ENCODE data around the gene MSI1. TPM values are rescaled to one million over a fixed set of nuclear protein-coding genes. Genes with fewer than 3 reads are reported as not detected.

The MSI1 gene
- total RNA-seq, 1 donor from 2014 or later, result 3.6 TPM

DNA sequence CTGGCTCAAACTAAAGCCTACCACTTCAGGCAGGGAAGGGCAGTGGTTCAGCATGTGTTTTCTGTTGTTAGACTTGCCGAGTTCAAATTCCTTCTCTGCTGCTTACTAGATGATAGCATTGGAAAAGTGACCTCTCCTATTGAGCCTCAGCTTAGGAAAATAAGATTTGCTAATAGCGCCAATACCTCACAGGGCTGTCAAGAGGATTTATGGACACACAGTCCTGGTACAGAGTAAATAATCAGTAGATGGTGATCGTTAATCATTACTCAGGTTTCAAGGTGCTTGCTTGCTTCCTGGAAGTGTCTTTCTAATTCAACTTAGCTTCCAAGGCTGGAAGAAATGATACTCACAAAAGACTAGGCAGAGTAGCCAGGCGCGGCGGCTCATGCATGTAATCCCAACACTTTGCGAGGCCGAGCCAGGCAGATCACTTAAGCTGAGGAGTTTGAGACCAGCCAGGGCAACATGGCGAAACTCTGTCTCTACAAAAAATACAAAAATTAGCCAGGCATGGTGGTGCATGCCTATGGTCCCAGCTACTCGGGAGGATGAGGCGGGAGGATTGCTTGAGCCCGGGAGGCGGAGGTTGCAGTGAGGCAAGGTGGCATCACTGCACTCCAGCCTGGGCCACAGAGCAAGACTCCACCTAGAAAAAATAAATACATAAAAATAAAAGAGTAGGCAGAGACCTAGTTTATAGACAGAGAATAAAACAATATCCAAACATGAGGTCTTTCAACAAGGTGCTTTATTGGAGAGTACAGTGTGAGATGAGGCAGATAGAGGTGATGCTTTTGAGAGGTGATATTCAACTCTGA, 47.4 kb downstream of the MSI1 start:
- Histone ChIP-seq H3K4me3 (ENCODE audit: low read depth, low read length) (no peak overlapping the region), H3K36me3 (ENCODE audit: control insufficient read depth, insufficient read depth, low read length) (no peaks in the 10 kb centered on the region), H3K27me3 (ENCODE audit: control insufficient read depth, insufficient read depth, low read length) (no peaks in the 10 kb centered on the region)
- TF ChIP-seq, protein P1, sequence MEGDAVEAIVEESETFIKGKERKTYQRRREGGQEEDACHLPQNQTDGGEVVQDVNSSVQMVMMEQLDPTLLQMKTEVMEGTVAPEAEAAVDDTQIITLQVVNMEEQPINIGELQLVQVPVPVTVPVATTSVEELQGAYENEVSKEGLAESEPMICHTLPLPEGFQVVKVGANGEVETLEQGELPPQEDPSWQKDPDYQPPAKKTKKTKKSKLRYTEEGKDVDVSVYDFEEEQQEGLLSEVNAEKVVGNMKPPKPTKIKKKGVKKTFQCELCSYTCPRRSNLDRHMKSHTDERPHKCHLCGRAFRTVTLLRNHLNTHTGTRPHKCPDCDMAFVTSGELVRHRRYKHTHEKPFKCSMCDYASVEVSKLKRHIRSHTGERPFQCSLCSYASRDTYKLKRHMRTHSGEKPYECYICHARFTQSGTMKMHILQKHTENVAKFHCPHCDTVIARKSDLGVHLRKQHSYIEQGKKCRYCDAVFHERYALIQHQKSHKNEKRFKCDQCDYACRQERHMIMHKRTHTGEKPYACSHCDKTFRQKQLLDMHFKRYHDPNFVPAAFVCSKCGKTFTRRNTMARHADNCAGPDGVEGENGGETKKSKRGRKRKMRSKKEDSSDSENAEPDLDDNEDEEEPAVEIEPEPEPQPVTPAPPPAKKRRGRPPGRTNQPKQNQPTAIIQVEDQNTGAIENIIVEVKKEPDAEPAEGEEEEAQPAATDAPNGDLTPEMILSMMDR (IDR thresholded peaks at IDR 0.05; ENCODE audit: insufficient read depth, low read length, poor library complexity, severe bottlenecking), result no peak
- peak; percentile 16 for DNase-seq (ENCODE audit: low read depth)

DNA sequence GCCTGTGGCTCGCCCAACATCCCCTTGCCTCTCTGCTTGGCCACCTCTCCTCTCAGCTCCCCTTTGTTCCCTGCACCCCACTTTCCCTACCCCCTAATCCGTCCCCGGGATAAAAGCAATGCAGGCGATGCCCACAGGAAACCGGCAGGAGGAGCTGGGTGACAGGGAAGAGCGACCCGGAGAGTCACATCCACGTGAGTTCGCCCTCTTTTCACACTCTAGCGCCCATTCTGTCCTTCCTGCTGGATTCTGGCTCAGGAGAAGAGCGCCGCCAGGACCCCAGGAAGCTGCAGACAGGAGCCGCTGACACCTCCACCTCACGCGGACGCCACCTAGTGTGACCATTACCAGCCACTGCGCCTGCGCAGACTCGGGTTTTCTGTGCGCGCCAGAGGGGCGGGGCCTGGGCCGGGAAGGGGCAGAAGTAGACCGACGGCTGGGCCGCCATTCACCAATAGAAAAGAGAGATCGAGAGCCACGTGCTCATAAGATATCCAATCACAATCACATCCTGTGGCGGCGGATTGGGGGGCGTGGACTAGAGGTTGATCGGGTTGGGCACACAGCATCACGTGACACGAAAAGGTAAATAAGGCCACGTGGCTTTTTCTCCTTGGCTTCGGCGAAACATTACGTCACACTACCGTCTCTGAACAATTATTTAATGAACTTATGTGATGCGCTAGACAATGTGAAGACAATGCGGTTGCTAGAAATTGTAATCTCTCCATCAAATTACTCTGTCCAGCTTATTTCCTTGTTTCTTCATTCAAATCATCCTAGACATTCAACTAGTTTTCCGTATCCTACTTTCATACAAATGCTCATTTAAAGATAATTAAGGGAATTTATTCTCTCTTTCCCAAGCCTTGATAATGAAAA, 51.5 kb downstream of the MSI1 start:
- Histone ChIP-seq H3K4me3 (ENCODE audit: low read depth, low read length) (peak overlapping the region; percentile 45), H3K36me3 (ENCODE audit: control insufficient read depth, insufficient read depth, low read length) (no peaks in the 10 kb centered on the region), H3K27me3 (ENCODE audit: control insufficient read depth, insufficient read depth, low read length) (no peaks in the 10 kb centered on the region)
- peak; percentile 98 for DNase-seq (ENCODE audit: low read depth)
- TF ChIP-seq, protein P1 (IDR thresholded peaks at IDR 0.05; ENCODE audit: insufficient read depth, low read length, poor library complexity, severe bottlenecking), result peak; percentile 74

DNA sequence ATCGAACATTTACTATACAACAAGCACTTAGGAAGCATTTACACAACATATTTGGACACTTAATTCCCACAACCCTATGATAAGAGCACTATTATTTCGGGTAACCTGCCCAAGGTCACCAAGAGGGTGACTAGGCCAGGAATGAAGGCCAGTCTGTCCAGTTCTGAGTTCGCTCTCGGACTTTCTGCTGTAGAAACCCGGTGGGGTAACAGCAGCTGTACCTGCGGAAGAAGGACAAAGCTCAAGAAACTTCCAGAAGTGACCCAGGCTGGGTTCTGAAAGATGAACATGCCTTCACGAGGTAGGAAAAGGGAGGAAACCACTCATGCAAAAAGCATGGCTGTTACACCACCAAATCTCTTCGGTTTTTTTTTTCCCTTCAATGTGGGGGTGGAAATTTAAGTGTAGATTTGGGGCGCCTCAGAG, 52.2 kb downstream of the MSI1 start:
- Histone ChIP-seq H3K36me3 (ENCODE audit: control insufficient read depth, insufficient read depth, low read length) (no peaks in the 10 kb centered on the region), H3K27me3 (ENCODE audit: control insufficient read depth, insufficient read depth, low read length) (no peaks in the 10 kb centered on the region), H3K4me3 (ENCODE audit: low read depth, low read length) (peak overlapping the region; percentile 45)
- no peak for DNase-seq (ENCODE audit: low read depth)
- TF ChIP-seq, protein P1 (IDR thresholded peaks at IDR 0.05; ENCODE audit: insufficient read depth, low read length, poor library complexity, severe bottlenecking), result no peak

DNA sequence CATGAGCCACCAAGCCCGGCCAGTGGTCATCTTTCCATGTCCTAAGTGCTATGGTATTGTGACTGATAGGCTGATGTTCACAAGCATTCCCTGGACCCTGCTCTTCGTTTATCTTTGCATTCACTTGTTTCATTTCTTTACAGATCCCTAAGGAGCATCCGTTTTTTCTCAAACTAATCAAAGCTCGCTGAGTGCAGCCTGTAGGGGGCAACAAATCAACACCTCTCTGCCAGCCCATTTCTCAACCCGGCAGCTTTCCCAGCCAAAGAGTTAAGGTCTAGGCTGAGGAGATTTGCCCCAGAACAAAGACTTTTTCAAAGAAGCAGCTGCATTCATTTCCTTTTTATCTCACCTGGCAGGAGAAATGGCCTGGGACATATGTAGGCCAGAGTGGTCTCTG, 54.7 kb downstream of the MSI1 start:
- no peak for DNase-seq (ENCODE audit: low read depth)
- TF ChIP-seq, protein P1 (IDR thresholded peaks at IDR 0.05; ENCODE audit: insufficient read depth, low read length, poor library complexity, severe bottlenecking), result no peak
- Histone ChIP-seq H3K36me3 (ENCODE audit: control insufficient read depth, insufficient read depth, low read length) (no peaks in the 10 kb centered on the region), H3K4me3 (ENCODE audit: low read depth, low read length) (no peak overlapping the region), H3K27me3 (ENCODE audit: control insufficient read depth, insufficient read depth, low read length) (no peaks in the 10 kb centered on the region)

DNA sequence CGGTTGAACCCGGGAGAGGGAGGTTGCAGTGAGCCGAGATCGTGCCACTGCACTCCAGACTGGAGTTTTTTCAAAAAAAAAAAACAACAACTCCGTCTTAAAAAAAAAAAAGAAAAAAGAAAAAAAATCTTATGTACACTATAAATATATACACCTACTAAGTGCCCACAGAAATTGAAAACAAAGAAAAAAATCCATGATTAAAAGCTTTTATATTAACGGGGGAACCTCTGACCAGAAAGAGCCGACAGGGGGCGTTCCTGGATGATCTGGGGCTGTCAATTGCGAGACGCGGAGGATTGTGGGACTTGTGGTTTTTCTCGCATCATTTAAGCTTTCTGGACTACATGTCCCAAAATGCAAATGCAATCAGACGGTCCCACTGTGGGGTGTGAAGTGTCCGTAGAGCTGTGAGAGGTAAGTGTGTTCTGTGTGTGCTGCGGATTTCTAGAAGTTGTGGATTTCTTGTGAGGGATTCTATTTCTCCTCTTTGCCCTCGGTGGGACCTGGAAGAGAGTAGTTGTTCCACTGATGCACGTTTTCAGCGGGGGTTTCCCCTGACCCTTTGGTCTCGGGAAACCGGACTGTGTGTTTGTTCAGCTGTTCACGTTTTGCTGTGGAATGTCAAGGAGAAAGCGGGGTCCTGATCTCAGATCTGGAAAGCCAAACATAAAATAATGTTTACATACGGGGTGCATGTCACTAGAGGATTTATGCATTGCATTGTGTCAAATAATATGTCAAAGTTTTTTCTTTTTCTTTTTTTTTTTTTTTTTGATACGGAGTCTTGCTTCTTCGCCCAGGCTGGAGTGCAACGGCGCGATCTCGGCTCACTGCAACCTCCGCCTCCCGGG, 66.8 kb downstream of the MSI1 start, which contains the start of gene SIRT4:
Gene SIRT4 (plus strand): TSS at position 360 of the 854 bp plus-strand sequence. CDS start 1,241 bp downstream, outside the sequence.
- DNase-seq (ENCODE audit: low read depth), result peak; percentile 81
- Histone ChIP-seq H3K4me3 (ENCODE audit: low read depth, low read length) (peak within 1 kb of the TSS; percentile 49), H3K36me3 (ENCODE audit: control insufficient read depth, insufficient read depth, low read length) (no peaks in the 10 kb centered on the region), H3K27me3 (ENCODE audit: control insufficient read depth, insufficient read depth, low read length) (no peaks in the 10 kb centered on the region)
- TF ChIP-seq, protein P1 (IDR thresholded peaks at IDR 0.05; ENCODE audit: insufficient read depth, low read length, poor library complexity, severe bottlenecking), result peak; percentile 89
